CD14-positive monocyte (primary cell): ENCODE measurements around the gene HTR1E. TPM values are rescaled to one million over a fixed set of nuclear protein-coding genes. Genes with fewer than 3 reads are reported as not detected.
"Not testable (repeated sequence)": the region's sequence is repeated elsewhere in the genome, so short reads cannot be mapped to it uniquely, and the experiment has no call there.

ENCODE experiments used
- DNase-seq, 3 donors: peaks; one replicate each; pipeline ENCODE4 v3.0.0-alpha.2; 2011 to 2022
- H2AFZ ChIP-seq: 2 replicates; pipeline ENCODE4 v1.6.0; 2012; ENCODE audit warnings: mild to moderate bottlenecking, low read depth, low read length, inconsistent platforms; ENCODE audit not compliant: insufficient read depth, poor library complexity, severe bottlenecking
- H3K27ac ChIP-seq, 2 donors: 1 replicate in 1 of 2; 2 replicates in 1 of 2; pipeline ENCODE4 v1.5.1; 2012 to 2013; ENCODE audit warnings: low read length in 2 of 2, control low read depth in 1 of 2, inconsistent platforms in 1 of 2, low read depth in 1 of 2, mild to moderate bottlenecking in 1 of 2
- H3K27me3 ChIP-seq, 2 donors: one replicate each; pipeline versions ENCODE4 v1.6.0 to v1.6.1; 2011 to 2013; ENCODE audit warnings: low read length in 2 of 2; ENCODE audit not compliant: control insufficient read depth in 2 of 2, insufficient read depth in 2 of 2
- H3K36me3 ChIP-seq, 2 donors: replicated peaks in 1 of 2; 1 replicate in 1 of 2; 2 replicates in 1 of 2; pipeline versions ENCODE4 v1.5.1 to v1.6.1; 2012 to 2013; ENCODE audit warnings: low read length in 2 of 2, control low read depth in 1 of 2, inconsistent platforms in 1 of 2, mild to moderate bottlenecking in 1 of 2; ENCODE audit not compliant: insufficient read depth in 2 of 2, control insufficient read depth in 1 of 2
- H3K4me1 ChIP-seq, 2 donors: 1 replicate in 1 of 2; 2 replicates in 1 of 2; pipeline versions ENCODE4 v1.5.1 to v1.6.1; 2012 to 2013; ENCODE audit warnings: low read length in 2 of 2, control low read depth in 1 of 2, inconsistent platforms in 1 of 2, mild to moderate bottlenecking in 1 of 2, moderate library complexity in 1 of 2; ENCODE audit not compliant: insufficient read depth in 2 of 2, control insufficient read depth in 1 of 2
- H3K4me2 ChIP-seq: replicated peaks from 2 replicates; pipeline ENCODE3; 2012; ENCODE audit warnings: low read length, moderate library complexity, mild to moderate bottlenecking; ENCODE audit not compliant: poor library complexity, severe bottlenecking; ENCODE audit errors: extremely low read depth
- H3K4me3 ChIP-seq, 3 experiments: fragments of 200-600 bp in 1 of 3; sonication (generic) in 1 of 3; replicated peaks in 1 of 3; 1 replicate in 2 of 3; 2 replicates in 1 of 3; pipeline ENCODE4 v1.5.1; 2011 to 2013; ENCODE audit warnings: low read length in 3 of 3, mild to moderate bottlenecking in 3 of 3, control low read depth in 2 of 3, low read depth in 2 of 3, inconsistent platforms in 1 of 3, moderate library complexity in 1 of 3
- H3K79me2 ChIP-seq: 2 replicates; pipeline ENCODE4 v1.6.0; 2012; ENCODE audit warnings: mild to moderate bottlenecking, control low read depth, inconsistent platforms, low read length, moderate library complexity; ENCODE audit not compliant: insufficient read depth
- H3K9ac ChIP-seq: 2 replicates; pipeline ENCODE4 v1.6.0; 2017; ENCODE audit warnings: low read length, mild to moderate bottlenecking; ENCODE audit not compliant: insufficient read depth, poor library complexity, severe bottlenecking
- H3K9me3 ChIP-seq, 2 donors: replicated peaks in 1 of 2; 1 replicate in 1 of 2; 2 replicates in 1 of 2; pipeline versions ENCODE4 v1.5.1 to v1.6.1; 2012 to 2013; ENCODE audit warnings: low read length in 2 of 2, control low read depth in 1 of 2; ENCODE audit not compliant: control insufficient read depth in 1 of 2, insufficient read depth in 1 of 2
- H4K20me1 ChIP-seq: 2 replicates; pipeline ENCODE4 v1.6.0; 2012; ENCODE audit warnings: mild to moderate bottlenecking, low read length, control low read depth, moderate library complexity; ENCODE audit not compliant: insufficient read depth
- H3K27ac Mint-ChIP-seq, 7 donors: one replicate each; pipeline ENCODE4 v1.8.0; 2020; ENCODE audit warnings: mild to moderate bottlenecking in 7 of 7, mixed read lengths in 7 of 7, moderate library complexity in 6 of 7, inconsistent platforms in 2 of 7
- H3K27me3 Mint-ChIP-seq, 3 donors: one replicate each; pipeline ENCODE4 v1.8.0; 2021 to 2022; ENCODE audit warnings: low read depth in 3 of 3, mild to moderate bottlenecking in 3 of 3, mixed read lengths in 3 of 3, moderate library complexity in 3 of 3, inconsistent platforms in 1 of 3
- H3K36me3 Mint-ChIP-seq, 2 donors: one replicate each; pipeline ENCODE4 v1.8.0; 2020; ENCODE audit warnings: mixed read lengths in 2 of 2, inconsistent platforms in 1 of 2, mild to moderate bottlenecking in 1 of 2
- H3K4me1 Mint-ChIP-seq: one replicate; pipeline ENCODE4 v1.8.0; 2020; ENCODE audit warnings: mild to moderate bottlenecking, mixed read lengths
- H3K4me3 Mint-ChIP-seq, 2 donors: one replicate each; pipeline ENCODE4 v1.8.0; 2020; ENCODE audit warnings: mild to moderate bottlenecking in 2 of 2, mixed read lengths in 2 of 2, moderate library complexity in 1 of 2
- H3K9me3 Mint-ChIP-seq, 7 donors: one replicate each; pipeline ENCODE4 v1.8.0; 2020 to 2022; ENCODE audit warnings: mixed read lengths in 7 of 7, mild to moderate bottlenecking in 6 of 7, moderate library complexity in 6 of 7, inconsistent platforms in 2 of 7
- CTCF ChIP-seq: fragments of 200-600 bp; IDR thresholded peaks from one replicate; pipeline ENCODE4 v1.8.0; 2022; ENCODE audit warnings: antibody characterized with exemption, mild to moderate bottlenecking
- WGBS: methylation state at CpG from one replicate; pipeline ENCODE4 v1.1.5; 2013; ENCODE audit warnings: missing lambda C conversion rate; ENCODE audit not compliant: insufficient coverage; 5-methylcytosine and 5-hydroxymethylcytosine counted together
- intact Hi-C, 2 donors: fragments of 100-400 bp; cut with micrococcal nuclease; formaldehyde crosslinking; loops; one replicate each; pipeline versions ENCODE4 v1.15.0 to v1.15.1; 2023
- polyA plus RNA-seq, 3 donors: library from polyadenylated mRNA; depleted of rRNA in 1 of 3; unstranded in 2 of 3; stranded (reverse) in 1 of 3; fragments of 300-500 nt in 2 of 3; fragments of >200 nt in 1 of 3; fragmentation: Illumina TruSeq in 2 of 3; gene quantifications; 1 replicate in 2 of 3; 2 replicates in 1 of 3; pipeline ENCODE4 v1.2.3, GENCODE V29; 2012 to 2021

Gene HTR1E
- polyA plus RNA-seq, 3 donors = not detected

GRCh38 chr6:87006541-87006940 lies 69.2 kb downstream of the HTR1E start:
- H3K27ac ChIP-seq, H2AFZ ChIP-seq, H3K79me2 ChIP-seq, H3K9me3 ChIP-seq, H3K36me3 Mint-ChIP-seq, H4K20me1 ChIP-seq, H3K27me3 ChIP-seq, intact Hi-C loops, H3K9ac ChIP-seq, H3K27ac Mint-ChIP-seq, H3K27me3 Mint-ChIP-seq, H3K4me2 ChIP-seq, H3K4me1 ChIP-seq, H3K36me3 ChIP-seq, H3K4me3 Mint-ChIP-seq, H3K4me1 Mint-ChIP-seq, H3K4me3 ChIP-seq, H3K9me3 Mint-ChIP-seq, DNase-seq: not testable (repeated sequence)
- 100% methylated on average over 1 of the region's 2 CpGs for WGBS

GRCh38 chr6:87009581-87009980 lies 72.3 kb downstream of the HTR1E start:
- H3K4me3 ChIP-seq, H3K4me1 ChIP-seq, H3K4me3 Mint-ChIP-seq, H3K9ac ChIP-seq, H3K4me2 ChIP-seq, H3K9me3 Mint-ChIP-seq, H3K27ac ChIP-seq, H4K20me1 ChIP-seq, intact Hi-C loops, H3K36me3 ChIP-seq, DNase-seq, H3K36me3 Mint-ChIP-seq, H3K4me1 Mint-ChIP-seq, H3K79me2 ChIP-seq, H3K27ac Mint-ChIP-seq, H3K27me3 Mint-ChIP-seq, H2AFZ ChIP-seq, H3K9me3 ChIP-seq, H3K27me3 ChIP-seq: not testable (repeated sequence)
- no CpG with 5 or more reads among the region's 34 CpGs for WGBS

- no peak for DNase-seq
- Histone ChIP-seq H2AFZ (no peak overlapping the region), H3K27ac (no peak overlapping the region), H4K20me1 (no peaks in the 10 kb centered on the region), H3K9me3 (peaks cover 0 to 4% of the 10 kb centered on the region in 2 donors), H3K4me3 (no peak overlapping the region), H3K36me3 (no peaks in the 10 kb centered on the region), H3K9ac (no peak overlapping the region), H3K4me1 (no peaks in the 10 kb centered on the region), H3K27me3 (no peaks in the 10 kb centered on the region), H3K4me2 (no peak overlapping the region), H3K79me2 (no peaks in the 10 kb centered on the region)
- H3K4me1 Mint-ChIP-seq = no peaks in the 10 kb centered on the region
- H3K27me3 Mint-ChIP-seq = peaks cover 0 to 4% (median 2%) of the 10 kb centered on the region in 3 donors
- H3K36me3 Mint-ChIP-seq = no peaks in the 10 kb centered on the region
- H3K9me3 Mint-ChIP-seq = peaks cover 0 to 7% (median 2%) of the 10 kb centered on the region in 7 donors
- no peak overlapping the region for H3K27ac Mint-ChIP-seq
- intact Hi-C loops = no loop called here
- WGBS = no CpG with 5 or more reads among the region's 3 CpGs
- TF ChIP-seq CTCF = no peak
- H3K4me3 Mint-ChIP-seq = no peak overlapping the region
Measured at GRCh38 chr6:87012035-87012434, 74.7 kb downstream of the HTR1E start.
